ENCODE data around the gene MEIS1. TPM values are rescaled to one million over a fixed set of nuclear protein-coding genes. Genes with fewer than 3 reads are reported as not detected.

The MEIS1 gene
- total and polyA plus RNA-seq, 2 of the 8 experiments (the other 6 are each of a cell fraction or from before 2014, with no cell fraction given): 0.17 to 1.2 TPM

DNA sequence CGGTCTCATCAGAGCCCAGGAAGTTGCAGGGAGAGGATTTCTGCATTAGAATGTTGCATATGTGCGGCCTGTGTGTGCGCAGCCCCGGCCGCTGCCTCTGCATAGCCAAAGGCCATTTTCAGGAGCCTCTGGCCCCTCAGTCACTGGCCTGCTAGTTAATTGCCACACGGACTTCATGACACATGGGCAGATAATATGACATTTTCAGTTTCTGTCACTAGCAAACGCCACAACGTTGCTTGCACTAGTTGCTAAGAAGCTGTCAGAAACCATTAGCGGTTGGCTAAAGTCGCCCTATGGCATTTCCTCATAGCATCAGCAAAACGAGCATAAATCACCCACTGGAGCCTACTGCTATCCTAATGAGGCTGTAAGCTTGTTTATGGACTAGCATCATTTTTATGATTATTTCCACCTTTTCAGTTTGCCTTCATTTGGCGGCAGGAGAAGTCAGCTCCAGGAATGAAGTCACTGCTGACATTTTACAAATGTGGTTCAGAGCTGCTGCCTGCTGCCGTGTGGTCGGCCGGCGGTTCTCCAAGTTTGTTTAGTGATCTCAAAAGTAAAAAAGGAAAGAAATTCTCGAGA is 73.7 kb downstream of the MEIS1 start:
- FAIRE-seq: no peak
- Histone ChIP-seq H2BK5ac (ENCODE audit: low read depth, low read length) (0 out of 2 replicates have a peak overlapping the region, but pooled peaks have one; percentile 22), H4K8ac (ENCODE audit: extremely low read depth, insufficient read depth, low read length) (no peak overlapping the region), H2BK20ac (ENCODE audit: low read length) (0 out of 2 replicates have a peak overlapping the region, but pooled peaks have one; percentile 21), H3K56ac (replicated peaks; ENCODE audit: insufficient read length, low read depth, low read length) (no peak overlapping the region), H3K23ac (ENCODE audit: insufficient read length) (no peak overlapping the region), H3K4ac (replicated peaks; ENCODE audit: insufficient read length, low read depth, low read length) (no peak overlapping the region), H3K4me3 (ENCODE audit: extremely low read depth in 1 of 4, insufficient read depth in 2 of 4, low read depth in 3 of 4, low read length in 4 of 4) (peak overlapping the region in 1 of 4 experiments; percentile 37; a peak in 4 of 8 replicates), H2BK120ac (replicated peaks; ENCODE audit: low read depth, low read length) (no peak overlapping the region), H2AFZ (ENCODE audit: low read length) (no peak overlapping the region), H3K9me3 (ENCODE audit: insufficient read depth in 2 of 2, low read depth in 1 of 2, low read length in 1 of 2) (no peaks in the 10 kb centered on the region), H4K91ac (replicated peaks; ENCODE audit: insufficient read length, low read length) (no peak overlapping the region), H3K79me1 (ENCODE audit: low read depth, low read length) (no peaks in the 10 kb centered on the region), H2BK12ac (ENCODE audit: low read depth, low read length) (no peak overlapping the region), H3K27ac (ENCODE audit: low read depth, low read length) (no peak overlapping the region), H4K20me1 (replicated peaks in 1 of 2; ENCODE audit: control insufficient read depth in 1 of 2, insufficient read depth in 2 of 2, low read length in 2 of 2) (no peaks in the 10 kb centered on the region), H2BK15ac (ENCODE audit: low read length) (peak overlapping the region; percentile 12; the same call in 1 of the 2 replicates), H3K23me2 (ENCODE audit: low read depth, low read length) (no peaks in the 10 kb centered on the region), H2AK5ac (ENCODE audit: low read depth, low read length) (no peak overlapping the region), H3K4me1 (replicated peaks in 1 of 4; ENCODE audit: control insufficient read depth in 3 of 4, insufficient read depth in 4 of 4, low read length in 3 of 4) (peaks cover 4 to 18% (median 13%) of the 10 kb centered on the region in 4 experiments; a peak in 6 of 7 replicates), H3K79me2 (ENCODE audit: control insufficient read depth in 1 of 2, insufficient read depth in 2 of 2, low read length in 2 of 2) (no peaks in the 10 kb centered on the region), H3K36me3 (ENCODE audit: control insufficient read depth in 2 of 4, insufficient read depth in 4 of 4, low read length in 3 of 4) (no peaks in the 10 kb centered on the region), H3K27me3 (replicated peaks in 1 of 4; ENCODE audit: control insufficient read depth in 3 of 4, extremely low read depth in 1 of 4, insufficient read depth in 3 of 4, low read length in 3 of 4) (no peaks in the 10 kb centered on the region), H3K9ac (replicated peaks in 1 of 4; ENCODE audit: extremely low read depth in 1 of 4, low read depth in 3 of 4, low read length in 3 of 4) (peak overlapping the region in 1 of 4 experiments; percentile 34; a peak in 1 of 7 replicates), H4K5ac (ENCODE audit: insufficient read length, low read depth, low read length) (no peak overlapping the region), H3K18ac (ENCODE audit: extremely low read depth, low read length) (peak overlapping the region; percentile 56), H3K4me2 (ENCODE audit: insufficient read depth in 1 of 2, low read depth in 2 of 2, low read length in 2 of 2) (peak overlapping the region; percentile 48 to 52), H3K14ac (ENCODE audit: insufficient read length) (no peak overlapping the region)
- DNase-seq (ENCODE audit: low read depth in 1 of 2, low spot score in 2 of 2): no peak
- 49% methylated on average over 17 of the region's 17 CpGs; no CpG with 5 or more reads in 1 of the 2 experiments for WGBS, 2 experiments (ENCODE audit: extremely low coverage in 1 of 2, insufficient coverage in 1 of 2, insufficient read length in 1 of 2, insufficient replicate concordance in 2 of 2, low coverage in 1 of 2, low lambda C conversion rate in 2 of 2, missing lambda C conversion rate in 1 of 2)
- POLR2A ChIA-PET (ENCODE audit: partially characterized antibody): interaction anchor here (0.9 to 1.1 kb wide), 3 partner anchors 10 to 61 kb away, joined by 3 read pairs; no protein-coding TSS in a partner anchor
- CTCF ChIA-PET (ENCODE audit: partially characterized antibody): interaction anchor here (1.0 to 1.7 kb wide), 3 partner anchors 9 to 70 kb away, joined by 3 to 4 read pairs (median 3); no protein-coding TSS in a partner anchor
- TF ChIP-seq YY1 (IDR thresholded peaks at IDR 0.05; ENCODE audit: low read depth, low read length) (no peak), KDM1A (IDR thresholded peaks at IDR 0.05; ENCODE audit: borderline replicate concordance, low read length) (no peak), SIN3A (conservative IDR thresholded peaks at IDR 0.05 in 1 of 2, IDR thresholded peaks at IDR 0.05 in 1 of 2; ENCODE audit: low read depth in 1 of 2, low read length in 2 of 2) (no peak), ZNF274 (IDR thresholded peaks at IDR 0.05; ENCODE audit: borderline replicate concordance, extremely low read depth, low read length) (no peak), SAP30 (IDR thresholded peaks at IDR 0.05; ENCODE audit: insufficient read depth, insufficient replicate concordance, low read length) (no peak), ATF3 (IDR thresholded peaks at IDR 0.05; ENCODE audit: insufficient read depth, low read depth, low read length) (no peak), CHD1 (IDR thresholded peaks at IDR 0.05; ENCODE audit: low read depth, low read length) (no peak), EZH2 (IDR thresholded peaks at IDR 0.05; ENCODE audit: low read depth, low read length, severe bottlenecking) (no peak)
- TF ChIP-seq, protein P1, sequence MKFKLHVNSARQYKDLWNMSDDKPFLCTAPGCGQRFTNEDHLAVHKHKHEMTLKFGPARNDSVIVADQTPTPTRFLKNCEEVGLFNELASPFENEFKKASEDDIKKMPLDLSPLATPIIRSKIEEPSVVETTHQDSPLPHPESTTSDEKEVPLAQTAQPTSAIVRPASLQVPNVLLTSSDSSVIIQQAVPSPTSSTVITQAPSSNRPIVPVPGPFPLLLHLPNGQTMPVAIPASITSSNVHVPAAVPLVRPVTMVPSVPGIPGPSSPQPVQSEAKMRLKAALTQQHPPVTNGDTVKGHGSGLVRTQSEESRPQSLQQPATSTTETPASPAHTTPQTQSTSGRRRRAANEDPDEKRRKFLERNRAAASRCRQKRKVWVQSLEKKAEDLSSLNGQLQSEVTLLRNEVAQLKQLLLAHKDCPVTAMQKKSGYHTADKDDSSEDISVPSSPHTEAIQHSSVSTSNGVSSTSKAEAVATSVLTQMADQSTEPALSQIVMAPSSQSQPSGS (IDR thresholded peaks at IDR 0.05; ENCODE audit: low read length): no peak

All from H1 (cell line).